Mammary microvascular endothelial cell (primary cell): ENCODE measurements around the gene LECT2. TPM values are rescaled to one million over a fixed set of nuclear protein-coding genes. Genes with fewer than 3 reads are reported as not detected.

Experiments used
- total RNA-seq: library from RNA; depleted of rRNA; stranded (reverse); fragments of >200 nt; gene quantifications from 2 replicates; pipeline ENCODE4 v1.2.3, GENCODE V29; 2015

LECT2 gene
- not detected in 2 replicates for total RNA-seq

GRCh38 chr5:135954899-135955298, at the start of gene LECT2:
LECT2 (minus strand) TSS chr5:135954983; CDS start chr5:135954833, 150 bp downstream.

Other genes starting within 250 kb of the LECT2 start
- gene SLC25A48, start 120.3 kb downstream of the LECT2 start, total RNA-seq: not detected in 2 replicates
- gene IL9, start 59.1 kb downstream of the LECT2 start, total RNA-seq: not detected in 2 replicates
- gene TGFBI, start 74.0 kb upstream of the LECT2 start, total RNA-seq: 36.1 and 39.9 TPM in 2 replicates
- gene SMAD5, start 177.9 kb upstream of the LECT2 start, total RNA-seq: 29.7 and 41.5 TPM in 2 replicates
- not detected in 2 replicates for gene SMIM32, start 238.2 kb upstream of the LECT2 start, total RNA-seq